GM12891 (cell line): ENCODE measurements around the gene PDXK.

Source experiments
- PAX5 ChIP-seq: IDR thresholded peaks from 2 replicates; pipeline ENCODE4 v1.6.1; 2011; ENCODE audit warnings: low read length, moderate library complexity, mild to moderate bottlenecking; ENCODE audit not compliant: insufficient read depth, severe bottlenecking
- POLR2A ChIP-seq: IDR thresholded peaks from 2 replicates; pipeline ENCODE4 v1.6.1; 2011; ENCODE audit warnings: low read depth, low read length, control low read depth
- POLR2AphosphoS5 ChIP-seq: IDR thresholded peaks from 2 replicates; pipeline ENCODE4 v1.6.1; 2011; ENCODE audit warnings: low read depth, low read length, control low read depth
- POU2F2 ChIP-seq: IDR thresholded peaks from 2 replicates; pipeline ENCODE4 v1.6.1; 2011; ENCODE audit warnings: low read depth, mild to moderate bottlenecking, control low read depth, low read length, moderate library complexity
- SPI1 ChIP-seq: IDR thresholded peaks from 2 replicates; pipeline ENCODE4 v1.6.1; 2011; ENCODE audit warnings: low read depth, low read length, control low read depth
- TAF1 ChIP-seq: IDR thresholded peaks from 2 replicates; pipeline ENCODE4 v1.6.1; 2011; ENCODE audit warnings: low read depth, low read length, control low read depth

GRCh38 chr21:43800566-43800965 lies 81.6 kb downstream of the PDXK start:
- TF ChIP-seq POLR2A, result no peak
- no peak for TF ChIP-seq TAF1
- no peak for TF ChIP-seq POLR2AphosphoS5
- no peak for TF ChIP-seq SPI1
- no peak for TF ChIP-seq POU2F2
- TF ChIP-seq PAX5, result no peak
